ENCODE data around the gene MEGF11.
A peak's percentile ranks its signal among the peaks of the same experiment; 100 is the strongest.

MEGF11 gene

DNA sequence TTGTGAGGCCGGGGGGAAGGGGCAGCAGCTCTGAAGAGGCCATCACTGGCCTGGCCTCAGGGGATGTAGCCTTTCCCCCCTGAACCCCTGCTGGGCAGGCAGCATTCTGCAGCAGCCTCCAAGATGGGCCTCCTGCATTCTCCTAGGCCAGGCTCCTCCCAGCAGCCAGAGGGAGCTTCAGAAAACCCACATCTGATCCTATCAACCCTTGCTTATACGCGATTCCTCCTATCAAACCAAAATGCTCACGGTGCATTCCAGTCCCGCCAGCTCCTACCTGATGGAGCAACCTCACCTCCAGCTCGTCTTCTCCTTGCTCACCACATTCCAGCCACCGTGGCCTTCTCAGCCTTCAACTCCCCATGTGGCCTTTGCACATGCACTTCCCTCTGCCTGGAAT, 85.7 kb downstream of the MEGF11 start:
- no peak for DNase-seq

DNA sequence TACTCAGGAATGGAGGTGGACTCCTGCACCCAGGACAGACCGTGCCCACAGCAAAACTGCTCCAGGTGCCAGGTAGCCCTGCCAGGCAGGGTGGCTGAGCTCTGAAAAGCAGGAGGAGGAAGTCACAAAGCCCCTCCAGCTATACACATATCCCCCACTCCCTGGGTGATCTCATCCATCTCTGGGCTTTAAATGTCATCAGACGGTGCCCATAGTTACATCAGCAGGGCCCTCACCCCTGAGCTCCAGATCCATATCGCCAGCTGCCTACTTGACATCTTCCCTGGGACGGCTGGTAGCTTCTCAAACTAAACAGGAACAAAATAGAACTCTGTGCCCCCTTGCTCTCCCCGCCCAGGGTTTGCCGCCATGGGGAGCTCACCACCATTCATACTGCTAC, 87.7 kb downstream of the MEGF11 start:
- DNase-seq = no peak

DNA sequence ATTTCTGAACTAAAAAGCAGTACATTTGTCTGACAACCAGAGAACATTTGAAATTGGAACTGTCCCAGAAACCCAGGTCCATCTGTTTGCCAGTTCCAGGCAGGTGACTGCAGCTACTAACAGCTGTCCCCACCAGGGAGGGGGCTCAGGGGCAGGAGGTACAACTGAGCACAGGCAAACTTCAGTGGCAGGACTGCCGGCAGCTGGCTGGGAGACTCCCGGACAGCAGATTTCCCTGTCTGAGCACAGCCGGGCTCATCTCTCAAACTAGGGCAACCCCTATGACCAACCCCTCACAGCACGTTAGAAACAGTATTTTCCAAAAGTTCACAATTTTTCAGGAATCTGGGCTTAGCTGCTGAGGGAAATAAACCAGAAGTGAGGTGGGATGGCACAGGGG, 88.8 kb downstream of the MEGF11 start:
- no peak for DNase-seq

DNA sequence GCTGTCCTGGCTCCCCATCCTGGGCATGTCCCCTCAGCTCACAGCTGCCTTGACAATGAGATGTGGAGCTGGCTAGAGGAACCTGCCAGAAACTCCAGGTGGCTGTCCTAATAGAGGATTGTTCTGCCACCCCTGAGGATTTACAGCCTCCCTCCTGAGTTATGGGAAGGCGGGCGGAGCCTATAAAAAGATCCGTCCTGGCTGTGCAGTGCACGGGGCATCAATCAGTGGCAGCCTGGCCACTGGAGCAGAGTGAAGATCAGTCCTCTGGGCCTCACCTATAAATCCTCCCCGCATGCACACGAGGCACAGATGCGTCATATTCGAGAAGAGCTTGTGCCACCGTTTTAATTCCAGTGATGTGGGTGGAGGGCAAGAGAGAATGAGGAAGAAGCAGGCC, 90.0 kb downstream of the MEGF11 start:
- no peak for DNase-seq

DNA sequence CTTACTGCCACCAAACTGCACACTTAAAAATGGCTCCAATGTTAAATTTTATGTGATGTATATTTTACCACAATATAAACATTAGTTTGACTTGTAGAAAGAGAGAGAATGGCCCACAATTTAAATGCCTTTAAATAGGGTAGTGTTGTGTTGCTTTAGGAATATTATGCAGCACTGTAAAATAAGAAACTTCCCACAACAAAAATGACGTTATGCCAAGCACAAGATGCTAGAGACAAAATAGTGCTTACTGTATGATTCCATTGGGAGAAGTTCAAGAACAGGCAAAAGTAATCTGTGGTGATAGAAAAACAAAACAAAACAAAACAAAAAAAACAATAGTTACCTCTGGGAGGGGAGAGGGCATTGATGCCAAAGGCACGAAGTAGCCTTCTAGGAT, 91.3 kb downstream of the MEGF11 start:
- no peak for DNase-seq

DNA sequence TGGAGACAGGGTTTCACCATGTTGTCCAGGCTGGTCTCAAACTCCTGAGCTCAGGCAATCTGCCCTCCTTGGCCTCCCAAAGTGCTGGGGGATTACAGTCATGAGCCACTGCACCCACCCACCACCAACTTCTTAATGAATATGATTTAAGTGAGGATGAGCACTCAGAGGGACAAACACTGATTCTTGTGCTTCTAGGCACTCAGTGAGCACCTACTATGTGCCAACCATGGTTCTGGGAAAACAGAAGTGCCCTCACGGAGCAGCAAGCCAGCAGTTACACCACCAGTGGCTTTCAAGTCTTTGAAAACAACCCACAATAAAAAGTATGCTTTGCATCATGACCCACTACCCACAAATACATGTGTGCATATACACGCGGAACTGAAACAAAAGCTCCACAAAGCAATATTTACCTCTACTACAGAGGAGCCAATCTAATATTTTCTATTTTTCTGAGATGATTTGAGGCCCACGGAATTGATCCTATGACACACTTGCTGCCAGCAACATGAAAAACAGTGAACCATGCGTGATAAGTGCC, 91.9 kb downstream of the MEGF11 start:
- no peak for DNase-seq

DNA sequence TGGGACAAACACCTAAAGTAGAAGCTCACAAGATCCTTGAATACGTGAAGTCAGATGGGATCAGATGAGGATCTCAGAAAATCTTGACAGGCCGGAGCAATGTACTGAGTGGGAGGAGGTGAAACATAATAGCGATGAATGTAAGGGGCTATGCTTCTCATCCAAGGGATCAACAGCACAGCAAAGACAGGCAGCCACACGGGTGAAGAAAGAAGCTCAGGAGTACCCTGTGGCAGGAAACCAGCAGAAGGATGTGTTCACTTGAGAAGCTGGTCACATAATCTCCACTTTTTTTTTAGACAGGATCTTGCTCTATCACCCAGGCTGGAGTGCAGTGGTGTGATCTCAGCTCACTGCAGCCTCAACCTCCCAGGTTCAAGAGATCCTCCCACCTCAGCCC, 92.4 kb downstream of the MEGF11 start:
- DNase-seq = no peak

DNA sequence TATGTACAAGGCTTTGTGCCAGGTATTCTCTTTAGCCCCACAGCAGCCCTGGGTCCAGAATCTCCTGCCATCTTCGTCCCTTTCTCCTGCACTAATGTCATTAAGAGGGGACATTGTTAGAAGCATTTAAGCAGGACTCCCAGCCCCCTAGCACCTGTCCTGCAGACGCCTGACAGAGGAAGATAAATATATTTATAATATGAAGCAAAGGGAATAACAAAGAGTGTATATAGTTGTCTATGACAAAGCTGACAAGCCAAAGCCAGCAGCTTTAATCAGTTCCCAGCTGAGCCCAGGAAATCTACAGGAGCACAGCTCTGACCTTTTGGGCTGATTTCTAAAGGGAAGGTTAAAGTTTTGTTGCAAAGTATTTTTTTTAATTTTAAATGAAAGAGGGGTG, 96.0 kb downstream of the MEGF11 start:
- DNase-seq = no peak

DNA sequence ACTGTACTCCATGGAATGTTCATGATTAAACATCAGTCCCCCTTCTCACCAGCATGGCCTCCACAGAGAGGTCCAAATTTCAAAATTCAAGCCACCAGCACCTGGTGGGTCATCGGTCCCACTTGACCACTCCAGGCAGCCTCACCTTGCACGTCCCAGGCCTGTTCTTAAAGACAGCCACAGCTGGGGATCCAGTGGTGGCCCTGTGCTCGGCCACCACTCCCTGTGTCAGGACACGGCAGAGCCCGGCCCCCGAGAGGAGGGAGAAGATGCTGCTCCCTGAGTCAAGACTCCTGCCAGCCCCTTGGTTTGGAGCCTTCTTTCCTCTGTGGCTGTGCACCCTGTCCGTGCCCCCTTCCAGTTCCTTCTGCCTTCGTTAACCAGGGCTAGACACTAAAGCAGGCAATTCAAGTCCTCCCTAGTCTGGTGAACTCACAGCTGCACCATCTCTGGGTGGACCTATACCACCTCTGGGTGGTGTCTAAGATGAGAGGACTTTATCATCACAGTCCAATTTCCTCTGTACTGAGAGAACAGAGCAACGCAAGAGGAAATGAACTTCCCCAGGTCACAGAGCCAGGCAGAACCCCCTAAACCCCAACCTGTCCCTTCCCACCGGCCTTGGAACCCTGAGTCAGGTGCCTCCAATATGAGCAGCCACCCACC, 97.1 kb downstream of the MEGF11 start:
- no peak for DNase-seq

DNA sequence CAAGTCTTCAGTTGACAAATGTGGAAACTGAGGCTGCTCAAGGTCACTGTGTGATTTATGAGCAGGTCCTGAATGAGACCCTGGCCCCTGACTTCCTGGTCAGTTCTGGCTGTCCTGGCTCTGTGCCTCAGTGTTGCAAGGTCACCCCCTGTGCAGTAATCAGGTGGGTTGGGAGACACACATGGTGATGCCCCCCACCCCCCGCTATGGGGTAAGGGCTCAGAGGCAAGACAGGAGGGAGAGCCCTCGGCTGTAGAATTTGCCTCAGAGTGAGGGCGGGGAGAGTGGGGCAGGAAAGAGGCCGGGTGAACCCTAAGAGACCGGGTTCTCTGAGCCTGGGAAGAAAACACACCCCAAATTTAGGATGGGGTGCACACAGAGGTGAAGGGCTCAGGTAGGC, 98.5 kb downstream of the MEGF11 start:
- no peak for DNase-seq

DNA sequence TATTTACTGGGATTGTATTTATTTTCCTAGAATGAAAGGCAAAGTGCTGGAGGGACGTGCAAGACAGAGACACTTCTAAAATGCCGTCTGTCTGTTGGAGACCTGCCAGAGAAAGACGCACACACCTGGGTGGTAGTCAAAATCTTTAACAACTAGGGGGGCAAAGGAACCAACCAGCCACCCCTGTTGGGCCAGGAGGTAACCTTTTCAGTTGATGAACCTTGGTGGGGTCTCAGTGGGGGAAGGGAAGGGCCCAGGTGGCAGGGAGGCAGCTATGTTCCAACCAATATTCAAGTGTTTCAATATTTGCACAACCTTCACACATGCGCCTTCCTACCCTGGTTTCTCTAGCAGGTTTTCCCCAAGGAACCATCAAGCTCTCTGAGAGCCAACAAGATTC, 99.0 kb downstream of the MEGF11 start:
- DNase-seq = peak; percentile 27 to 36

DNA sequence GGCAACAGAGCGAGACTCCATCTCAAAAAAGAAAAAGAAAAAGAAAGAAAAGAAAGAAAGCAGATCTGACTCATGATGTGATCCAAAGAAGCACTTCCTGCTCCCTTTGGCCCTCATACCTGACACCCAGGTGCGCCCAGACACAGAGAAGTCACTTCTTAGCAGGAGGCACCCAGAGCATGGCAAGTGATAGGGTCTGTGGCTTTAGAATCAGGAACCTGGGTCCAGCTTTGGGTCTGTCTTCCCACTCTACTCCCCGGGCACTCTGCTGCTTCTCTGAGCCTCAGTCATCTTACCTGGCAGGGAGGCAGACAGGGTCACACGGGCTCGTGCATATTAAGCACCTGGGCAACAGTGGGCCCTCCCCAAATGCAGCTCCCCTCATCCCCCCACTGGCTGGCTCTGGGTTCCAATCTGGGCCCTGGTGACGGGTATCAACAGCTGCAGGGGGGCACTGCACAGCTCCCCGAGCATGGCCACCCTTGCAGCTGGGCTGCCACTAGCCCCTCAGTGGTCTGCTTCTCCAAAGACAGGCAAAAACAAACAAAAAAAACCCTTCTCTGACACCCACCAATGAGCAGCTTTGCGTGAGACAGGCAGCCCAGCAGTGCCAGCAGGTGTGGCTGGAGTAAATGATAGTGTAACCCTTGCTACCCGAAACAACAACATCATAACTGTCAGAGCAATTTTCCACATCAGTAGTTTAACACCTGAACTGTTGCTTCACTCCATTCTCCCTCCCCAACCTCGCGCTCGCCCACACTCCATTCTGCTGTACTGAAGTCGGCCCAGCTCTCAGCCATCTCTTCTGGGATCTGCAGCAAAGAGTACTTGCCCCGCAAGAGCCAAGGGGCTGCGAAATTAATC, 99.8 kb downstream of the MEGF11 start:
- no peak for DNase-seq

DNA sequence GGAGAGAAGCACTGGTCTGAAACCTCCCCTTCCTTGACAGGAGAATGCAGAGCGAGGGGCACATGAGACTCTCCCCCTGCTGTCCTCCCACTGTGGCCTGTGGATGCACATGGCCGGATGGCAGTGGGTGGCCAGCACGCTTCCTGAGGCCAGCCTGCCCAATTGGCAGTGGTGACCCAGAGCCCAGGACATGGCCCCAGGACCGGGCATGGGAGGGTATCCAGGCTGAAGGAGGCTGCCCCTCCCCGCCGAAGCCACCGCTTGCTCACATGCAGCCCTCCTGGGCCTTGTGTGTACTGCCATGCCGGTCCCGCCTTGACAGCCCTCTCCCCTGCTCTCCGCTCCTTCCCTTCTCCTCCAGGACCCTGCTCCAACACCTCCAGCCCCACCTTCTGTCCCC, 100.9 kb downstream of the MEGF11 start:
- DNase-seq = no peak

DNA sequence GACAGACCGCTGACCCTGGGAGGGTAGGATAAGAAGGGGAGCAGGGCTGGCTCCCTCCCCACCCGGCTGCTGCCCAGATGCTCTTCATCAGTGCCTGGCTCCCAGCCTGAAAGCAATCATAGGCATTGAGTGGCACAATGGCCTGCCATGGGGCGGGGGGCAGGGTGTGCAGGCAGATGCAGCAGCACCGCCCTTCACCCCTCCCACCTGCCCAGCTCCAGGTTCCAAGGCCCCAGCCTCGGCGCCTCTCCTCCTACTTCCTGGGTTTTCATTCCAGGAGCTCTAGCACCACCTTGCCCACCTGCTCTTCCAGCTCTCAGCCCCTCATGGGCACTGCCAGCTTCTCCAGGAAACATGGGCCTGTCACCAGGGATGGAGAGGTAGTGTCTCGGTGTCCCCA, 101.7 kb downstream of the MEGF11 start:
- DNase-seq = no peak

DNA sequence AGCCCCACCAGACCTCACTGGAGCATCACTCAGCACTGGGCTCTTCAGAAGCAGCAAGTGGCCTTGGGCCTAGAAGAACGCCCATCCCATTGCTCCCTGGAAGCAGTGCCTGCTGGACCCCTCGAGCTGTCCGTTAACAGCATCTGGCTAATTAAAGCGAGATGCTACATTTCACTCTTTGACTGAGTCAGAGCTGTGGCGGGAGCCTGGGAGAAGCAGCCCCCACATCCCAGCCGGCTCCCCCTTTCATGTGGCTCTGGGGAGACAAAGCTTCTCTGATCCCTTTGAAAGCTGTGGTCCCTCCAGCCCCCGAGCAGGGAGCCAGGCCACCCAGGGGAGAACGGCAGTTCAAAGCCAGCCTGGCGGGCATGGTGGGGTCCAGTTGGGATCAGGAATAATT, 103.7 kb downstream of the MEGF11 start:
- no peak for DNase-seq

DNA sequence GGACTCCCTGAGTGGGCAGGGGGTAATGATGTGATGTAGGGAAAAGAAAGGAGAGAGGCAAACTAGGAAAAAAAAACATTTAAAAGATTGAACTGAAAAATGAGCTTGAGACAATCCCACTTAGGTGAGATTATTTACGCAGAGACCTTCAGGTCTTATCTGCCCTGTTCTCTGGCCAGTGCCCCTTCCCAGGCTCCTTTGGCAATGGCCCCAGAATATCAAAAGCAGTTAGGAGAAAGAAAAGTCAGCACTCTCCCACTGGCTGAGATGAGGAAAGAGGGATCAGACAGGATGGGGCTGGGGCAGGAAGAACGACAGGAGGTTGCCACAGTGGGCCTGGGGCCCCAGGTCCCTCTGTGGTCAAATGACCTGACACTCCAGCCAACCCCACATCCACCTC, 105.4 kb downstream of the MEGF11 start:
- DNase-seq = no peak

DNA sequence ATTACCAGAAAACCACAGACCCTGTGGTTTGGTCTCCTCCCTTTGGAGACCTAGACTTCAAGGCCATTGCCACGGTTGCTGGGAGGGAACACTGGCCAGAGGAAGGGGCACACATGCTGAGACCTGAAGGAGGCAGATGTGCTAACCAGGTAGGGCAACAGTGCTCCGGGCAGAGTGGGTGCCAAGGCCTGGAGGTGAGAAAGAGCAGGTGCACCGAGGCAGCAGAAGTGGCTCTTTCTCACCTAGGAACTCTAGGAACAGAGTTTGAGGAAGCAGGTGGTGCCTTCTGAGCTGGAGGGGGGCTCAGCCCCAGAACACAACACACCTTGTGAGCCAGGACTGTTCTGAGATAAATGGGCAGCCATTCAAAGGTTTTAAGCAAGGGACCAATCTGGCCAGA, 106.1 kb downstream of the MEGF11 start:
- no peak for DNase-seq

DNA sequence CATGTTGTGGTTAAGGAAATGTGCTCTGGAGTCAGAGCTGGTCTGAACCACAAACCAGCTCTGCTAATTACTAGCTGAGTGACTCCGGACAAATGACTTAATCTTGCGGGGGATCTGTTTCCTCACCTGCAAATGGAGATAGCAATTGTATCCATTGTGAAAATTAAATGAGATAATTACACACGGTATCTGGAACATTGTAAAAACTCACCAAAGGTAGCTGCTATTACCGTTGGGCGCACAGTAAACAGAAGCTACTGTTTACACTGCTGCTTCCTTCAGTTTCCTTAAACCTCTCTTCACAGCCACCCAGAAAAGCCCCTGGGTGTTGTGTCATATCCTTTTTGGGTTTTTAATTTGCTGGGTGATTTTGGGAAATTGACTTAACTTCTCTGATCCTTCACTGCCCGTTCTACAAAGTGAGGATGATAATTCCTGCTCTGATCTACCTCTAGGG, 107.8 kb downstream of the MEGF11 start:
- DNase-seq = no peak

DNA sequence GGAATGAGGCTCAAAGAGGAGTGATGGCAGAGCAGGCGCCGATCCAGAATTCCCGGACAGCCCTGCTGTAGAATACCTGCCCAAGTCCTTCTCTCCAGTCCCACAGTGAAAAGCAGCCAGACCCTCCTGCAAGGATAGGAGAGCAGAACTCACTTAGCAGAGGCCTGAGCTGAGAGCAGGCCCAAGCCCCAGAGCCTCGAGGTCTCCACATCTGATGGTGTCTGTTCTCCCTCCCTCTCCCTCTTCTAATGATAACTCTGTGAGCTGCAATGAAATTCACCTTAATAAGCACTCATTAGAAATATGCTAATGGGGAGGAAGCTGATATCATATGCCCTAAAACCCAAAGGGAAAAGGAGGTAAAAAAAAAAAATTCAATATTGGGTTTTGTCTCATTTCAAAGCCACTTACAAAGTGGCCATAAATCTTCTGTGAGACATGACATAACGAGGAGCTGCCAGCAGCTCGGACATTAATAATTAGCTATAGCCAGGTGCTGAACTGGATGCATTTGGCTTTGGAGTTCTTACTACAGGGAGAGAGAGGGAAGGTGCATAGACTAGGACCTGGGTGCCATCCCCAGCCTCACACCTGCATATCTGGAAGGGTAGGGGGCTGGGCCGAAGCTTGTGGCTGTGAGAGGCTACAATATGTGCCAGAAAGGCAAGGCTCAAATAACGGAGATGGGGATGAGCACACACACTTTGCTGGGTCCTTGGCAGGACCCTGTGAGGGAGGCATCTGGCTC, 108.4 kb downstream of the MEGF11 start:
- DNase-seq = no peak

DNA sequence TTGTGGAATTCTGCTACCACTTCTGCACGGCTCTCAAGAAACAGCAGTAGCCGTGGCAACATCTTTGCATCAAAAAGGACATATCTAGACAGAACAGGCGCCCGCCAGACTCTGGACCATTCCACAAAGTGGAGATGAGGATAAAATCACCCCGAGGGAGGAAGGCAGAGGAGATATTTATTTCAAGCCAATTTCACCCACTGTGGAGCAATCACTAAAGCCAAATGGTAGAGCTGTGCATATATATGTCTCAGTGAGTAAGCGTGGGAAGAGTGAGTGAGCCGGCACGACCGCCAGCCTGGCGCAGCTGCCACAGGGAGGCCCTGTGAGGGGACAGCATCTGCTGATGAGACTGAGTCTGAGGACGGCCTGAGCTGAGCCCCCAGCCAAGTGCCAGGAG, 111.3 kb downstream of the MEGF11 start:
- no peak for DNase-seq

DNA sequence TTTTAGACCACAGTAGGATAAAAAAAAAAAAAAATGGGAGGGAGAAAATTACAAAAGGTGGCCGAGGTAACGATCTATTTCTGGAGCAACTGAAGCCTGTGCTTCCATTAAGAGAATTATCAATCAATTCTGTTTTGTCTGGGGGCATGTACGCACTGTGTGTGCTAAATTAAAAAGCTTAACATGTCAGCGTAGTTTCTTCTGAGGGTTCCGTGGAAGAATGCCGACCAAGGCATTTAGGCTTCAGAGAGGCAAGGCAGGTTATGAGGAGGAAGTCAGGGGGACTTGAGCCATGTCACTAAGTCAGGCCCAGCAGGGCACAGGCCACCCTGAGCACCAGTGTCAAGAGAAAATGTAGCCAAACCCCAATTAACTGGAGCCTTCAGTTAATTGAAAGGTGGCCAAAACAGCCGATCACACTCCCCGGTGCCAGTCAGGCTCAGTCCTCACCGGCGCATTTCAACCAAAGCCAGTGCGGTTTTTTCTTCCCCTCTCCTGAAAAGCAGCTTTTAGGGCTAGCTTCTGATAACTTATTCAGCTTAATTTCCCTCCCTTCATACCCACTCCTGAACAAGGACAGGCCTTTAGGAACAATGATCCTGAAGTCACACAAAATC, 113.9 kb downstream of the MEGF11 start:
- DNase-seq = no peak

DNA sequence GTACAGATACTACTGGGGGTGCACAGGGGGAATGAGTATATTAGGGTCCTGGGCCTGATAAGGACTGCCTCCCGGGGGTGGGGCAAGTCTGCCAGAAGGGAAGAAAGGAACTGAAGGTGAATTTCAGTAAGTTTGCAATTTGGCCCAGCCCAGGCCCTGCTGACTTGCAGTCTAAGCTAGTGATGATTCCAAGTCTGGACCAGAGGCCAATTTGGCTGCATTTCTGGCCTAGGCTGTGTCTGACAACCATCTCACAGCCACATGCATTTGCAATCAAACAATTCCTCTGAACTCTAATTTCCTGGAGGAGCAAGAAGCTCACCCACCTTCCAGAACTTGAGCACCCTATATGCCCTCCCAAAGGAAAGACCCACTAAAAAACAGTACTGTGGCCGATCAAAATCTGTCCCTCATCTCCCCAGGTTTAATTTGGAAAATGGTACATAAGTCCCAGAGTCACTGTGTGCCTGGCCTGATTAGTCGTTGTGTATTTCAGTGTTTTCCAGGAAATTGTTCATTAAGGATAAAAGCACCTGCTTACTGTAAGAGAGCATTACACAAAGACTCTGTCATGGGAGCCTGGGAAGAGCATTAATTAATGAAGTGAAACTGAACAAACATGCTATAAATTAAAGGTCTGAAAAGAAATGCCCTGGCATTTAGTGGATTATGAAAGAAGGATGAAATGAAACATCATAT, 114.5 kb downstream of the MEGF11 start:
- no peak for DNase-seq
